SH-SY5Y (cell line): ENCODE data around the gene PFKFB1.

Experiments
- GATA2 ChIP-seq: IDR thresholded peaks from 2 replicates; pipeline ENCODE4 v1.6.1; 2011; ENCODE audit warnings: mild to moderate bottlenecking, low read depth, low read length
- GATA3 ChIP-seq: IDR thresholded peaks from 2 replicates; pipeline ENCODE4 v1.6.1; 2011; ENCODE audit warnings: low read depth, mild to moderate bottlenecking, low read length, moderate library complexity

GRCh38 chrX:54923376-54923775 lies 70.6 kb downstream of the PFKFB1 start:
- TF ChIP-seq GATA2: no peak
- TF ChIP-seq GATA3: no peak
